Endothelial cell of umbilical vein (primary cell): ENCODE results near the gene TEAD3. TPM values are rescaled to one million over a fixed set of nuclear protein-coding genes. Genes with fewer than 3 reads are reported as not detected.

ENCODE experiments used
- BruUV-seq: library from RNA; stranded (reverse); fragments of 400-500 nt; replicated peaks from 2 replicates; lab custom pipeline; 2021; lab: Mats Ljungman, UMichigan
- CTCF ChIA-PET: fragments of 300-600, 350-600 bp; sonication (Branson Sonifier 250); formaldehyde crosslinking; loops from one replicate; lab custom pipeline; 2021; ENCODE audit warnings: antibody characterized with exemption, inconsistent platforms; lab: Charles Lee
- POLR2A ChIA-PET: fragments of 300-600, 350-600 bp; sonication (Branson Sonifier 250); formaldehyde crosslinking; loops from one replicate; lab custom pipeline; 2021; ENCODE audit warnings: antibody characterized with exemption, inconsistent platforms; lab: Charles Lee
- DNase-seq: peaks from one replicate; pipeline ENCODE4 v3.0.0-alpha.2; 2011; ENCODE audit warnings: low read depth, low spot score
- FAIRE-seq: peaks from 2 replicates; lab custom pipeline; 2011; peaks lifted over from hg19 to GRCh38; lab: Jason Lieb, UNC
- H2AFZ ChIP-seq: 2 replicates; pipeline ENCODE4 v1.6.0; 2012; ENCODE audit warnings: low read depth, low read length, control low read depth, inconsistent platforms
- H3K27ac ChIP-seq: 2 replicates; pipeline ENCODE4 v1.5.1; 2011; ENCODE audit warnings: low read depth, mild to moderate bottlenecking, control low read depth, low read length, moderate library complexity; ENCODE audit not compliant: insufficient read depth
- H3K27me3 ChIP-seq, 2 experiments: 2 replicates each; pipeline versions ENCODE4 v1.6.0 to v1.6.1; 2011; ENCODE audit warnings: low read length in 2 of 2, mixed read lengths in 1 of 2; ENCODE audit not compliant: control insufficient read depth in 2 of 2, insufficient read depth in 2 of 2
- H3K36me3 ChIP-seq, 2 experiments: 2 replicates in 1 of 2; 3 replicates in 1 of 2; pipeline ENCODE4 v1.5.1; 2011; ENCODE audit warnings: low read length in 2 of 2, mild to moderate bottlenecking in 1 of 2, moderate library complexity in 1 of 2; ENCODE audit not compliant: control insufficient read depth in 2 of 2, insufficient read depth in 2 of 2; ENCODE audit errors: extremely low read depth in 1 of 2
- H3K4me1 ChIP-seq: 3 replicates; pipeline ENCODE4 v1.5.1; 2011; ENCODE audit warnings: mild to moderate bottlenecking, low read length; ENCODE audit not compliant: control insufficient read depth, insufficient read depth; ENCODE audit errors: extremely low read depth
- H3K4me2 ChIP-seq: 2 replicates; pipeline ENCODE4 v1.6.1; 2011; ENCODE audit warnings: low read length, control low read depth, mixed read lengths; ENCODE audit not compliant: insufficient read depth
- H3K4me3 ChIP-seq, 3 experiments: fragments of 200-600 bp in 1 of 3; sonication (generic), shearing (Covaris generic) in 1 of 3; replicated peaks in 1 of 3; 2 replicates each; pipeline ENCODE4 v1.5.1; 2011 to 2016; ENCODE audit warnings: control low read depth in 3 of 3, low read length in 3 of 3, mild to moderate bottlenecking in 2 of 3, inconsistent platforms in 1 of 3, low read depth in 1 of 3, moderate library complexity in 1 of 3; ENCODE audit not compliant: insufficient read depth in 1 of 3
- H3K79me2 ChIP-seq: 2 replicates; pipeline ENCODE4 v1.6.0; 2012; ENCODE audit warnings: low read length, inconsistent platforms; ENCODE audit not compliant: control insufficient read depth, insufficient read depth
- H3K9ac ChIP-seq: replicated peaks from 2 replicates; pipeline ENCODE3; 2011; ENCODE audit warnings: low read length, control low read depth; ENCODE audit not compliant: insufficient read depth; ENCODE audit errors: extremely low read depth
- H3K9me1 ChIP-seq: replicated peaks from 3 replicates; pipeline ENCODE4 v1.6.0; 2011; ENCODE audit warnings: mild to moderate bottlenecking, low read length; ENCODE audit not compliant: control insufficient read depth, insufficient read depth; ENCODE audit errors: extremely low read depth
- H3K9me3 ChIP-seq: replicated peaks from 2 replicates; pipeline ENCODE4 v1.5.1; 2012; ENCODE audit warnings: low read length, inconsistent platforms; ENCODE audit not compliant: control insufficient read depth, insufficient read depth
- H4K20me1 ChIP-seq: replicated peaks from 2 replicates; pipeline ENCODE3; 2011; ENCODE audit warnings: mild to moderate bottlenecking, low read length; ENCODE audit not compliant: control insufficient read depth, insufficient read depth; ENCODE audit errors: extremely low read depth
- EZH2 ChIP-seq: IDR thresholded peaks from 2 replicates; pipeline ENCODE4 v1.6.1; 2012; ENCODE audit warnings: borderline replicate concordance, low read depth, mild to moderate bottlenecking, moderate library complexity, low read length, inconsistent platforms; ENCODE audit not compliant: severe bottlenecking
- FOS ChIP-seq: IDR thresholded peaks from 2 replicates; pipeline ENCODE4 v1.6.1; 2011; ENCODE audit warnings: mild to moderate bottlenecking, low read length, moderate library complexity, borderline replicate concordance; ENCODE audit not compliant: insufficient read depth
- POLR2A ChIP-seq: IDR thresholded peaks from 2 replicates; pipeline ENCODE4 v1.6.1; 2012; ENCODE audit warnings: low read depth, mild to moderate bottlenecking, control low read depth, low read length
- dilution Hi-C: fragments of 300-500 bp; cut with MboI; formaldehyde crosslinking; loops from one replicate; pipeline ENCODE4 v1.15.0; 2019; ENCODE audit warnings: low sequenced_read_pairs; ENCODE audit not compliant: extremely low pct_ligation_motif_present
- intact Hi-C: fragments of 100-400 bp; cut with micrococcal nuclease; formaldehyde crosslinking; loops from one replicate; pipeline ENCODE4 v1.10.0; 2022
- polyA plus RNA-seq, 4 experiments: library from polyadenylated mRNA; depleted of rRNA in 3 of 4; stranded (reverse) in 3 of 4; unstranded in 1 of 4; fragments of >200 nt; gene quantifications; 2 replicates each; pipeline versions ENCODE4 v1.2.1 to v1.2.3, GENCODE V29; 2011 to 2012; ENCODE audit warnings: missing spikeins in 1 of 4
- total RNA-seq: library from RNA; stranded (reverse); gene quantifications from 2 replicates; pipeline ENCODE4 v1.2.3, GENCODE V29; 2021
- TF ChIP-seq, protein P1 (sequence below): IDR thresholded peaks from 2 replicates; pipeline ENCODE4 v1.6.1; 2011; ENCODE audit not compliant: insufficient read depth, insufficient read length
- TF ChIP-seq, protein P2 (sequence below), 2 donors: IDR thresholded peaks; 1 replicate in 1 of 2; 2 replicates in 1 of 2; pipeline ENCODE4 v1.5.1; 2011; ENCODE audit warnings: low read length in 2 of 2, mild to moderate bottlenecking in 2 of 2, moderate library complexity in 2 of 2, control low read depth in 1 of 2, inconsistent platforms in 1 of 2, low read depth in 1 of 2; ENCODE audit not compliant: insufficient read depth in 1 of 2; ENCODE audit errors: extremely low read depth in 1 of 2

The TEAD3 gene
- total and polyA plus RNA-seq, 2 donors (not counting 3 experiments of a cell fraction or from before 2014, with no cell fraction given) = 1.1 to 1.6 TPM

DNA sequence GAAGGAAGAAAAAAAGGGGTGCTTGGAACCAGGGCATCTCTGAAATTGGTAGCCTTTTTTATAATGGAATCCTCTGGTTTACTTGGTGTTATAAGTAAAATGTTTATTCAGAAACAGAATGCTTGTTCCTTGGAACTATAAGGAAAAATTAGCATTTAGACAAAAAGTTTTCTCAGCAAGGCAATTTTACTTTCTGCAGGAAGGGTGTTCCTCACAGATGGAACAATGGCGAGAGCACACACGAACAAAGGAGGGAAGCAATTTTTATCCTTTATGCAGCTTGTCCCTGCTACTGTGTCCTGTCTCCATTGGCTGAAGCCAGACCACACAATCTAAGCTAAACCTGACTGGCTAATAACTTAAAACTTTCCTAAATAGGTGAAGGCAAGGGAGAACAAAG is 67.4 kb downstream of the TEAD3 start:
- TF ChIP-seq POLR2A (no peak), EZH2 (no peak), FOS (no peak)
- TF ChIP-seq, protein P1, sequence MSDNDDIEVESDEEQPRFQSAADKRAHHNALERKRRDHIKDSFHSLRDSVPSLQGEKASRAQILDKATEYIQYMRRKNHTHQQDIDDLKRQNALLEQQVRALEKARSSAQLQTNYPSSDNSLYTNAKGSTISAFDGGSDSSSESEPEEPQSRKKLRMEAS = no peak
- TF ChIP-seq, protein P2, sequence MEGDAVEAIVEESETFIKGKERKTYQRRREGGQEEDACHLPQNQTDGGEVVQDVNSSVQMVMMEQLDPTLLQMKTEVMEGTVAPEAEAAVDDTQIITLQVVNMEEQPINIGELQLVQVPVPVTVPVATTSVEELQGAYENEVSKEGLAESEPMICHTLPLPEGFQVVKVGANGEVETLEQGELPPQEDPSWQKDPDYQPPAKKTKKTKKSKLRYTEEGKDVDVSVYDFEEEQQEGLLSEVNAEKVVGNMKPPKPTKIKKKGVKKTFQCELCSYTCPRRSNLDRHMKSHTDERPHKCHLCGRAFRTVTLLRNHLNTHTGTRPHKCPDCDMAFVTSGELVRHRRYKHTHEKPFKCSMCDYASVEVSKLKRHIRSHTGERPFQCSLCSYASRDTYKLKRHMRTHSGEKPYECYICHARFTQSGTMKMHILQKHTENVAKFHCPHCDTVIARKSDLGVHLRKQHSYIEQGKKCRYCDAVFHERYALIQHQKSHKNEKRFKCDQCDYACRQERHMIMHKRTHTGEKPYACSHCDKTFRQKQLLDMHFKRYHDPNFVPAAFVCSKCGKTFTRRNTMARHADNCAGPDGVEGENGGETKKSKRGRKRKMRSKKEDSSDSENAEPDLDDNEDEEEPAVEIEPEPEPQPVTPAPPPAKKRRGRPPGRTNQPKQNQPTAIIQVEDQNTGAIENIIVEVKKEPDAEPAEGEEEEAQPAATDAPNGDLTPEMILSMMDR (IDR thresholded peaks at IDR 0.05; ENCODE audit: extremely low read depth in 1 of 2, insufficient read depth in 1 of 2, low read depth in 1 of 2, low read length in 2 of 2) = no peak

More for the DNA sequence above, 67.4 kb downstream of the TEAD3 start:
- Histone ChIP-seq H4K20me1 (no peaks in the 10 kb centered on the region), H3K4me3 (no peak overlapping the region), H3K27me3 (no peaks in the 10 kb centered on the region), H3K4me1 (peaks cover 46% of the 10 kb centered on the region), H3K27ac (no peak overlapping the region), H3K9ac (no peak overlapping the region), H3K79me2 (no peaks in the 10 kb centered on the region), H3K9me1 (no peaks in the 10 kb centered on the region), H3K36me3 (peaks cover 0 to 2% of the 10 kb centered on the region in 2 experiments), H3K9me3 (peaks cover 2% of the 10 kb centered on the region), H3K4me2 (no peak overlapping the region), H2AFZ (no peak overlapping the region)
- ChIA-PET CTCF (no interaction called here), POLR2A (no interaction called here)
- no peak for FAIRE-seq
- intact Hi-C loops (loop anchor here (5.0 kb wide), 1 partner anchor 238 kb away; no protein-coding TSS in a partner anchor), dilution Hi-C loops (no loop called here)
- BruUV-seq = no TSS peak
- DNase-seq = no peak
